Measurements from ENCODE around the gene FAM72C.
"Not testable (repeated sequence)": the region's sequence is repeated elsewhere in the genome, so short reads cannot be mapped to it uniquely, and the experiment has no call there.

The FAM72C gene

GRCh38 chr1:143984721-143985473, 13.1 kb upstream of the FAM72C start:
- not testable (repeated sequence) for DNase-seq

DNA sequence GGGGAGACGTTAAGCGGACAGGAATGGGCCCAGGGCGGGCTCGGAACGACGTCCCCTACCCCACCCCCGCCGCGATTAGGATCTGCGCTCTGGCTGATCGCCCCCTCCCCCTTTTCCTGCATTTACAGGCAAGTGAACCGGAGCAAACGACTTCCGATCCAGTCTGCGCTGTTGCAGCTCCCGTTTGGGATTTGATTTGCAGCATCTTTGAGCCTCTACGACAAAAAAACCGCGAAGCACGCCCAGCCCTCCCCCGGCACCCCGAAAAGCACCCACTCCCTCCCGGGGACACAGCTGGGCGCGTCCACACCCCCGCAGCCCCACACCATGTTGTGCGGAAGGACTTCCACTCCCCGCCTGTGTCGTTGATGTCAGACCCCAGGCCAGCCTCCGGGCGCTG, 2.6 kb upstream of the FAM72C start:
- peak in 3 of 4 experiments; percentile 0 to 4 (median 1) for DNase-seq

DNA sequence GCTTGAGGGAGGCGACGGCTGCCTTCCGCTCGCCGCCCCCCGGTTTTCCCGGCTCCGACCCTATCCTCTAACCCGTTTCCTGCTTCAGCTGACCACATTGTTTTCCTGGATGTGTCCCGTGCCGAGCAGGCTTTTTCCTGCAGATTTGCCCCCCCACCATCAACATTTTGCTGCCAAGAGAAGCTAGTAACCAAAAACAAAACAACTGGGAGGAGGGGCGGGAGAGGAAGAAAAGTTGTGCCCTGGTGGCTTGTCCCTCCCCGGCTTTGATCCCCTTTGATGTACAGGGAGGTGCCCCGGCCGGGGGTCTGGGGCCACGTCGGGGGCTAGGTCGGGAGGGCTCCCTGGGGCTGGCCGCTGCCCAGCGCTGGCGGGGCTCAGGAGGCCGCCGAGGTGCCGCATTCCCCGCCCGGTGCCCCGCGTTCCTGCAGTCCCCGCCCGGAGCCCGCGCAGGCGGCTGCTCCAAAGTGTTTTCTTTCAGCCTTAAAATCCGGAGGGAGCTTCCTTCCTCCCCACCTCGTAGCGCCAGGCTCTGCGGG, 2.2 kb upstream of the FAM72C start:
- DNase-seq, result not testable (repeated sequence)

DNA sequence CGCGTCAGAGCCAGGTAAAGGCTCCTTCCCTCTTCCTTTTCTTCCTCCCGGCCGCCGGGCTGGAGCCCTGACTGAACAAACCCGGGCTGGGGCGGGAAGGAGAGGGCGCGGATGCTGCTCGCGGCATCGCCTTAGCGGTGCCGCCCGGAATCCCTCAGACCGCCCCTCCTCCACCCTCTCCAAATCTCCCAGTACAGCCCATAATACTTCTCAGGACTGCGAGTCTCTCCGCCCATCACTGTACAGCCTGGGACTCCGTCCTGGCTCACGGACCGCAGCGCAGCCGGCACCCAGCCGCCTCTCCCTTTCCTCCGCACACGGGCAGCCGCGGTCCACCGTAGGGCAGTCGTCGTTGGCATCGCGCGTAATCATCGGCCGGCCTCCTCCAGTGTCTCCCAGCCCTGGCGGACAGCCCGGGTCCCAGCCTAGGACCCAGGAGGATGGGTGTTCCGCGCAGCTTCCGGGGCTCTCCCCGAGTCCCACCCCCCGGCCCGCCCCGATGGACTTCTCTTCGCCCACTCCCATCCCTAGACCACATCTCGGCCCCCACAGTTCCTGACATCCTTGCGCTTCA, 1.1 kb upstream of the FAM72C start:
- DNase-seq, result not testable (repeated sequence)

GRCh38 chr1:143965860-143966259, 5.9 kb downstream of the FAM72C start:
- DNase-seq, result not testable (repeated sequence)

DNA sequence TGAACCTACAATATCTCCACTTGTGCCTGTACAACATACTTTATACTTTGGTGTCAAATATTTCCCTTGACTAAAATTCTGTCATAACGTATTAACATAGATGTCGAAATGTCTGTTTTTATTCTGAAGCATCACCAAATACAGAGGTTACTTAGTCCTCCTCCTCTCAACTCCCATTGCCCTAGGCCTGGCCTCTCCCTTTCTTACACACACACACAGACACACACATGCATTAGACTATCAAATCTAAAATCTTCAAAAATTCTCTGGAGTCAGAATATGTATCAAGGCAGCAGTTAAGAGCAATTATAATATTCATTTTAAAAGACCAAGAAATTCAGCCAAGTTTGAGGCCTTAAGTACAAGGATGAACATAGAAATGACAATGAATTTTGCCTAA, 7.5 kb downstream of the FAM72C start:
- DNase-seq, result not testable (repeated sequence)

DNA sequence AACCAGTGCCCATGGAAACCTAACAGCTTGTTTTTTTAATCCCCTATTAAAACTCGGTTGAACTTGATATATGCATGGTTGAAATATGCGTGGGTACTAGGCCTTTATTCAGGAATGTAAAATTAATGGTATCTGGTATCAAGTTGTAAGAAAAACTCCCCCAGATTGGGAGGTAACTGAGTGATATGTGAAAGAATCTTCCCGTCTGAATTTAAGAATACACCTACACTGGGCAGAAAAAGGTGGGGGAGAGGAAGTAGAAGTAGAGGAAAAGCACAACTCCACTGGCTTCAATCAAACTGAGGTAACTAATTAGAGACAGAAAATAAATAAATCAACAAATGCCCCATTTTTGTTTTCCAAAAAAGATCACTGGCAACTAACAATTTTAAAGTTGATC, 15.9 kb downstream of the FAM72C start:
- DNase-seq, result not testable (repeated sequence)

DNA sequence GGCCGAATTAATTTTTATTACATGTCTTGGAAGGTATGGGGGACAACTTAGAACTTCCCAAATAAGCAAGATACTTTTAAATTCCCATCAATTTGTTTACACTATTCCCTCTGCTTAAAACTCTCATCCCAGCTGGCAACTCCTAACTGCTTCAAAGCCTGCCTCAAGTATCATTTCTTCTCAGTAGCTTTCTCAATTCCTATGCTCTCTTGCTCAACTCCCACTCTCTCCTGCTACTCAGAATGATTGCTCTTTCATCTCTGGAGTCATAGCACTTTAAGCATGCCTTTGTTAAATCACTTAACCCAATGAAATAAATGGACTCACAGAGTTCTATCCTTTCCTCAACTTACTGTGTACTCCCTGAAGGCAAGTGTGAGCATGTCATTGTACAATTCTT, 18.9 kb downstream of the FAM72C start:
- not testable (repeated sequence) for DNase-seq

DNA sequence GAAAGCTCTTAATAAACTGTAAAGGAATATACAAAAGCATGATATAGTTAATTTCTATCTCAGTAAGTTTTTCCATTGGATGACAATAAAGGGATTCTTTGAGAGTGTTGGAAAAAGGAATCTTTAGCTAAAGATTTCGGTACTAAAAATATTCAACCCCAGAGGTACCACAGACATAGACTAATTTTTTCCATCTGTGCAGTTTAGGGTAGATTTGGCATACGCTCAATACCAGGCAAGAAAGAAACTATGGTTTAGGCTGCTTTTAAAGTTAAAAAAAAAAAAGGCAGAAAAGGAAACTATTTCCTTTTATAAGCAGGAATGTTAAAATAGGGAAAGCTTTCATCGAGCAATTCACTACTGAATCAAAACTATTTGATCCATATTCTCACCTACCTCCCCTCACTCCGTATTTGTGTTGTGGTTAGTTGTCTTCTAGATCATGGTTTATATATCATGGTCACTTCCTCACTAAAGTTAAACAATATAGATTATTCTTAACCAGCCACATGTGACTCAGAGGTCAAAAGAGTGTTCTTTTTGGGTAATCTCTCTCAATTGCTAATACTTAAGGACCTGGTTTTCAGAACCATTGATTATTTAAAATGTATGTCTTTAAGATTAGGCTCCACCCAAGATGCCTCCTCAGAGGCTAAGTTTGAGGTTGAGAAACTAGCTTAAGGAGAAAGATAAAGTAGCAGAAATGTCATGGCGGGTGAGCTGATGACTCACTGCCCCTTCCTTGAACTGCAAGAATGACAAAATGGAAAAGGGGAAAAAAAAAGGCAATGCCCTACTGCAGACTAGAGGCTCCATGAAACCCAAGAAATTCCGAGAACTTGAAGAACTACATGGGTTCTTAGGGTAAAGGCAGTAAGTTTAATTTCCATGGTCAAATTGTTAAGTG, 20.0 kb downstream of the FAM72C start:
- not testable (repeated sequence) for DNase-seq

DNA sequence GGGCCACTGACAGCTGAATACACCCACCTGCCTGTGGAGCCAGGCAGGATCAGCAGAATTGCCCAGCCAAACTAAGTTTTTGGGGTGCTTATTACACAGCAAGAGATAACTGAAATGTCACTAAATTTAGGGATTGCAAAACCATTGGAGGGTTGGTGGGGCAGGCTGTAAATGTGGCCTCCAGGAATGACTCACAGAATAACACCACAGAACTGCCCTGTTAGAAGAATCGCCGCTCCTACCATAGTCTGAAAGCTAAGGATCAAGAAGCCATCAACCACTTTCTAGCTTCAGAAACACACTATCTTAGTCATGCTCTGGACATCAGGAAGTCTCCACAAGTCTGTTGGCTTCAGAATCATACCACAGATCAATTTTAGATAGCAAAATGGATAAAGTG, 24.0 kb downstream of the FAM72C start:
- DNase-seq, result not testable (repeated sequence)

DNA sequence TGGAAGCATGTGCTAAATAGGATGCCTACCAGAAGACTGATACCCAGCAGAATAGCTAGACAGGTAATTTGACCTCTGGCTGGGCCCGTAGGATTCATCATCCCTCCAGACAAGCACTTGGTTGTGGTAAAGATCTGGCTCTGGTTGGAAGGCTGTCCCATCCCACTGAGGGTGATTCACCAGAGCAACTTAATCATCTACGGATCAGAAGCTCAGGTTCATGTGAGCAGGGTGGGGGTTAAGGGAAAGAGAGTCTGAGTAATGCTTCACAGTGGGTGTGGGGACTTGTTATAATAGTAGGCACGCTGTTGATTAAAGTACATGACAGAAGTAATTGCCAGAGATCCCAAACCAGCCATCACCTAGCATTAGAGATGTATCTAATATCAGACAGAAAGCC, 26.5 kb downstream of the FAM72C start:
- not testable (repeated sequence) for DNase-seq

DNA sequence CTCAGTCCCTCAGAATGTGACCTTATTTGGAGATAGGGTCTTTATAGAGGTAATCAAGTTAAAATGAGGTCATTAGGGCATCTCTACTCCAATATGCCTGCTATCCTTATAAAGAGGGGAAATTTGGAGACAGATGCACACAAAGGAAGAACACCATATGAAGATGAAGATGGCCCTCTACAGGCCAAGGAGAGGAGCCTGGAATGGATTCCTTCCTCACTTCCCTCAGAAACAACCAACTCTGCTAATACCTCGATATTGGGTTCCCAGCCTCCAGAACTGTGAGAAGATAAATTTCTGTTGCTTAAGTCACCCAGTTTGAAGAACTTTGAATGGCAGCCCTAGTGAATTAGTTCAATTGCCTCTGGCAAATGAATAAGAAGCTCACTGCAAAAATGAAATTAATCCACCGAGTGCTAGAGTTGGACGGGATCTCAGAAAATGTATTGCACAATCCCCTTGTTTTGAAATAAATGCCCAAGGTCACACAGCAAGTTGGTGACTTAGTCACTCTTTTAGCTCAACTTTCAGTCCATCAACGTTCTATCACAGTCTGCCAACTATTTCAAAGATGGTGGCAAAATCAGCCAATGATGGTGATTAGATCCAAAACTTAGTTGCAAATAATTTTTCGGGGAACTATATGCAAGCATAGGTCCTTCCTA, 27.1 kb downstream of the FAM72C start:
- not testable (repeated sequence) for DNase-seq

DNA sequence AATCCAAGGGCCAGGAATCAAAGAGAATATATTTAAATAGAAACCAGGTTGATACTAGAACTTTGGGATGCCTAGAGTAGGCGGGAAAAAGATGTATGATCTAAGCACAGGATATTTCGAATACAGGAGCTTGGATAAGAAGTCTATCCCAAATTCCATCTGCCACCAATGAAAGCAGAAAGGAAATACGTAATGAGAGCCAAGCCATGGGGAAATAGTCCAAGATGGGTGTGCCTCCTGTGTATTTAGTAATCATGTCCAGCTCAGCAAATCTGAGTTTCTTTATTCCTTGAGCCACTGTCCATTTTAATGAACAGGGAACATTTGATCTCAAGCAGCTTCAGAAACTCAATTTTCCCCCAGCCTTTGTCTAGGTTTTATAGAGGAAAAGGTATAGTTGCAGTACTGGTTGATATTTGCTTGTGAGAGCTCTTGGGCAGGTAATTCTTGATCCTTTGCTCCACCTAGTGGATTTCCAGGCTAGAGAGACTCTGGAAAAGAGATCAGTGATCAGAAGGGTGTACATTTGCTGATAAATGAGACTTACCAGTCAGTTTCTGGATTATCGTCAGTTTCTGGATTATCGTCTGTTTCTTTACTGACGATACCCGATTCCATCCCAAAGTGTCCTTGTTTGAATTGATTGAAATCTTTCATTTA, 28.3 kb downstream of the FAM72C start:
- DNase-seq, result not testable (repeated sequence)

- DNase-seq, result not testable (repeated sequence)
These were observed 29.4 kb downstream of the FAM72C start for GRCh38 chr1:143942238-143942860.

DNA sequence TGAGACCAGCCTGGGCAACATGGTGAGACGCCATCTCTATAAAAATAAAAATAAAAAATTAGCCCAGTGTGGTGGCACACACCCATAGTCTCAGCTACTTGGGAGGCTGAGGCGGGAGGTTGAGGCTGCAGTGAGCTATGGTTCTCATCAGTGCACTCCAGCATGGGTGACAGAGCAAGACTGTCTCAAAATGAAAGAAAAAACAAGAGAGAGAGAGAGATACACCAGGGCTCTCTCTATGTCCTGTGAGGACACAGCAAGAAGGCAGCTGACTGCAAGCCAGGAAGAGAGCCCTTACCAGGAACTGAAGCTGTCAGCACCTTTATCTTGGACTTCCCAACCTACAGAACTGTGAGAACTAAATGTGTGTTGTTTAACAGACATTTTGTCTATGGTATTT, 32.1 kb downstream of the FAM72C start:
- not testable (repeated sequence) for DNase-seq

- DNase-seq, result not testable (repeated sequence)
These were observed 32.9 kb downstream of the FAM72C start for GRCh38 chr1:143938922-143939321.

DNA sequence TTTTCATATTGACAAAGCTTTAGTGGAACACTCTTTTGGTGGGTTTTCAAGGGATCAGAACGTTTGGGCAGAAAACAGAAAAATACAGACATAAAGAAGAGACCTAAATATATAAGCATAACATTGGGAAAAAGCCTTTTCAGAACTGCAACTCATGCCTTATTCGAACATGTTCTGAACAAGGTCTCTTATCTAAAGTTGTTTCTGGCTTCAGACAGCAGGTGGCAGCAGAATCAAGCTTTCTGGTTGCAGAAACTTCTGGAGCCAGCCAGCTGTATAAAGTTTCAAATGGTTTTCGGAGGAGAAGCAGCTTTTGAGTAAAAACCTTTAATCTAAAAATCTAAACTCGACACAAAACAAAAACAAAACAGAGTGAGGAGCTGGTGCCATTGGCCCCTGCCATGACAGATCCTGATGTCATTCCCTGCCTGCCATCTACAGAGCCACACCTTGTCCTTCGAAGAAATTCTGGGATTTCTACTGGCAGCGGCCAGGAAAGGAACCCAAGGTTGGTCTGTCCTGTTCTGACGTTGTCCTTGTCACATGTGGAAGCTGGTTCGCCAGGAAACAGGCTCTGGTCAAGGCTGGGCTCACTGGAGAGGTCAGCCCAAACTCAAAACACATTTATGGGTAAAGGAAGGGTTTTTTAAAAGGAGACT, 35.2 kb downstream of the FAM72C start:
- DNase-seq, result peak; percentile 0 to 26 (median 8)

- not testable (repeated sequence) for DNase-seq
These were observed 52.7 kb downstream of the FAM72C start for GRCh38 chr1:143919127-143919526.

- not testable (repeated sequence) for DNase-seq
These were observed 53.2 kb downstream of the FAM72C start for GRCh38 chr1:143918552-143918951.

GRCh38 chr1:143913705-143914104, 58.1 kb downstream of the FAM72C start:
- DNase-seq, result not testable (repeated sequence)

Data from suppressor macrophage (primary cell).